ENCODE data around the gene SLC26A2. TPM values are rescaled to one million over a fixed set of nuclear protein-coding genes. Genes with fewer than 3 reads are reported as not detected.
A peak's percentile ranks its signal among the peaks of the same experiment; 100 is the strongest.

Gene SLC26A2
- total and polyA plus RNA-seq, 2 of the 8 experiments (the other 6 are each of a cell fraction or from before 2014, with no cell fraction given): 3.7 to 11.4 TPM

DNA sequence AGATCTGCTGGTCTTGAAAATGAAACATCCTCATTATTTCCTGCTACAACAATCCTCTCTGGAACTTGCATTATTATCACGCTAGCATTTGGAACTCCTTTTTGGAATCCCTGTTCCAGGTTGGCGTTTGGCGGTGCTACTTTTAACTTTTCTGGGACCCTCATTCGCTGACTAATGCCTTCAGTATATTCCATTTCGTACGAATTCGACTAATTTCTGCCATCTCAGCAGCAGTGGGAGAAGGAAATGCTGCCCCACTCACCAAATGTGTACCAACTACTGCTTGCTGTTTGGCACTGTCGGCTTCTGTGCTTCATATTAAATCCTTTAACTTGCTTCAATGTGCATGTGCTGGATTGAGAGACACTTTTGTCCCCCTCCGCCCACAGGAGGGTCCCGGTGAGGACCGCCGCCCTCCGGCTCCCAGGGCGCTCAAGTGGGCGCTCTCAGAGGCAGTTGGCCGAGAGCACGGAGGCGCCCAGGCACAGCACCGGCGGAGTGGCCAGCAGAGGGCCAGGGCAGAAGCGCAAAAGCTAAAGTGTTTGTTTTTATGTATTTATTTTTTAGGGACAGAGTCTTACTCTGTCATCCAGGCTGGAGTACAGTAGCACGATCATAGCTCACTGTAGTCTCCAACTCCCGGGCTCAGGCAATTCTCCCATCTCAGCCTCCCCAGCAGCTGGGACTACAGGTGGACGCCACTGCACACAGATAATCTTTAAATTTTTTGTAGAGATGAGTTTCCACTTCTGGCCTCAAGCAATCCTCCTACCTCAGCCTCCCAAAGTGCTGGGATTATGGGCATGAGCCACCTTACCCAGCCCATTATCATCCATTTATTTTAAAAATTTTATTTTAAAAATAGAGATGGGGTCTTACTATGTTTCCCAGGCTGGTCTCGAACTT, 27.9 kb upstream of the SLC26A2 start (continued):
- TF ChIP-seq, protein P1, sequence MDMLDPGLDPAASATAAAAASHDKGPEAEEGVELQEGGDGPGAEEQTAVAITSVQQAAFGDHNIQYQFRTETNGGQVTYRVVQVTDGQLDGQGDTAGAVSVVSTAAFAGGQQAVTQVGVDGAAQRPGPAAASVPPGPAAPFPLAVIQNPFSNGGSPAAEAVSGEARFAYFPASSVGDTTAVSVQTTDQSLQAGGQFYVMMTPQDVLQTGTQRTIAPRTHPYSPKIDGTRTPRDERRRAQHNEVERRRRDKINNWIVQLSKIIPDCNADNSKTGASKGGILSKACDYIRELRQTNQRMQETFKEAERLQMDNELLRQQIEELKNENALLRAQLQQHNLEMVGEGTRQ (IDR thresholded peaks at IDR 0.05; ENCODE audit: low read length): no peak
- TF ChIP-seq RAD21 (IDR thresholded peaks at IDR 0.05 in 1 of 2, conservative IDR thresholded peaks at IDR 0.05 in 1 of 2; ENCODE audit: low read depth in 2 of 2, low read length in 2 of 2) (peak; percentile 22 to 49), JUN (IDR thresholded peaks at IDR 0.05; ENCODE audit: low read depth, low read length) (no peak), KDM1A (IDR thresholded peaks at IDR 0.05; ENCODE audit: borderline replicate concordance, low read length) (no peak), EZH2 (IDR thresholded peaks at IDR 0.05; ENCODE audit: low read depth, low read length, severe bottlenecking) (no peak), TAF7 (optimal IDR thresholded peaks at IDR 0.05; ENCODE audit: borderline replicate concordance, low read depth, low read length) (no peak)
- TF ChIP-seq, protein P2, sequence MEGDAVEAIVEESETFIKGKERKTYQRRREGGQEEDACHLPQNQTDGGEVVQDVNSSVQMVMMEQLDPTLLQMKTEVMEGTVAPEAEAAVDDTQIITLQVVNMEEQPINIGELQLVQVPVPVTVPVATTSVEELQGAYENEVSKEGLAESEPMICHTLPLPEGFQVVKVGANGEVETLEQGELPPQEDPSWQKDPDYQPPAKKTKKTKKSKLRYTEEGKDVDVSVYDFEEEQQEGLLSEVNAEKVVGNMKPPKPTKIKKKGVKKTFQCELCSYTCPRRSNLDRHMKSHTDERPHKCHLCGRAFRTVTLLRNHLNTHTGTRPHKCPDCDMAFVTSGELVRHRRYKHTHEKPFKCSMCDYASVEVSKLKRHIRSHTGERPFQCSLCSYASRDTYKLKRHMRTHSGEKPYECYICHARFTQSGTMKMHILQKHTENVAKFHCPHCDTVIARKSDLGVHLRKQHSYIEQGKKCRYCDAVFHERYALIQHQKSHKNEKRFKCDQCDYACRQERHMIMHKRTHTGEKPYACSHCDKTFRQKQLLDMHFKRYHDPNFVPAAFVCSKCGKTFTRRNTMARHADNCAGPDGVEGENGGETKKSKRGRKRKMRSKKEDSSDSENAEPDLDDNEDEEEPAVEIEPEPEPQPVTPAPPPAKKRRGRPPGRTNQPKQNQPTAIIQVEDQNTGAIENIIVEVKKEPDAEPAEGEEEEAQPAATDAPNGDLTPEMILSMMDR (IDR thresholded peaks at IDR 0.05; ENCODE audit: control extremely low read depth in 1 of 3, insufficient read depth in 1 of 3, low read depth in 1 of 3, low read length in 3 of 3): peak; percentile 60 to 75 (median 67)
